Chondrocyte (in vitro differentiated cells): ENCODE results near the gene STARD4. TPM values are rescaled to one million over a fixed set of nuclear protein-coding genes. Genes with fewer than 3 reads are reported as not detected.

ENCODE experiments used
- DNase-seq: peaks from one replicate; pipeline ENCODE4 v3.0.0; 2021; ENCODE audit warnings: mixed read lengths, low spot score
- H3K27ac Mint-ChIP-seq: one replicate; pipeline ENCODE4 v1.8.0; 2021; ENCODE audit warnings: mild to moderate bottlenecking, moderate library complexity, mixed read lengths; ENCODE audit not compliant: unreplicated experiment
- H3K27me3 Mint-ChIP-seq: 2 replicates; pipeline ENCODE4 v1.8.0; 2021; ENCODE audit warnings: low read depth, mixed read lengths
- H3K36me3 Mint-ChIP-seq: 2 replicates; pipeline ENCODE4 v1.8.0; 2021; ENCODE audit warnings: low read depth, mixed read lengths
- H3K4me1 Mint-ChIP-seq: 2 replicates; pipeline ENCODE4 v1.8.0; 2021; ENCODE audit warnings: low read depth, mild to moderate bottlenecking, mixed read lengths
- H3K4me3 Mint-ChIP-seq: one replicate; pipeline ENCODE4 v1.8.0; 2021; ENCODE audit warnings: mild to moderate bottlenecking, moderate library complexity, mixed read lengths; ENCODE audit not compliant: unreplicated experiment
- H3K9me3 Mint-ChIP-seq: 2 replicates; pipeline ENCODE4 v1.8.0; 2021; ENCODE audit warnings: low read depth, mixed read lengths
- CTCF ChIP-seq: fragments of 200-600 bp; sonication (generic); IDR thresholded peaks from 2 replicates; pipeline ENCODE4 v1.5.0; 2021; ENCODE audit warnings: antibody characterized with exemption, mild to moderate bottlenecking, moderate library complexity
- total RNA-seq: library from RNA; stranded (reverse); gene quantifications from 3 replicates; pipeline ENCODE4 v1.2.1, GENCODE V29; 2021

The STARD4 gene
- total RNA-seq, 1 donor from 2014 or later = 69.6 TPM

GRCh38 chr5:111478266-111478665 lies 34.1 kb downstream of the STARD4 start:
- Mint-ChIP-seq H3K9me3 (no peaks in the 10 kb centered on the region), H3K4me3 (no peak overlapping the region), H3K4me1 (no peaks in the 10 kb centered on the region), H3K36me3 (no peaks in the 10 kb centered on the region), H3K27ac (no peak overlapping the region), H3K27me3 (no peaks in the 10 kb centered on the region)
- no peak for DNase-seq
- TF ChIP-seq CTCF = peak; percentile 68

GRCh38 chr5:111472579-111472978 lies 39.8 kb downstream of the STARD4 start:
- peaks cover 7% of the 10 kb centered on the region for H3K9me3 Mint-ChIP-seq
- H3K27ac Mint-ChIP-seq = no peak overlapping the region
- H3K4me3 Mint-ChIP-seq = no peak overlapping the region
- no peak for DNase-seq
- no peaks in the 10 kb centered on the region for H3K4me1 Mint-ChIP-seq
- H3K36me3 Mint-ChIP-seq = peaks cover 1% of the 10 kb centered on the region
- no peak for TF ChIP-seq CTCF
- no peaks in the 10 kb centered on the region for H3K27me3 Mint-ChIP-seq

GRCh38 chr5:111472096-111472495 lies 40.2 kb downstream of the STARD4 start:
- no peak overlapping the region for H3K4me3 Mint-ChIP-seq
- no peaks in the 10 kb centered on the region for H3K4me1 Mint-ChIP-seq
- peaks cover 7% of the 10 kb centered on the region for H3K9me3 Mint-ChIP-seq
- no peak overlapping the region for H3K27ac Mint-ChIP-seq
- peaks cover 1% of the 10 kb centered on the region for H3K36me3 Mint-ChIP-seq
- no peaks in the 10 kb centered on the region for H3K27me3 Mint-ChIP-seq
- TF ChIP-seq CTCF = no peak
- DNase-seq = no peak

GRCh38 chr5:111469903-111470302 lies 42.4 kb downstream of the STARD4 start:
- Mint-ChIP-seq H3K27me3 (peaks cover 7% of the 10 kb centered on the region), H3K4me3 (no peak overlapping the region), H3K4me1 (no peaks in the 10 kb centered on the region), H3K27ac (no peak overlapping the region), H3K36me3 (peaks cover 1% of the 10 kb centered on the region), H3K9me3 (peaks cover 17% of the 10 kb centered on the region)
- DNase-seq = no peak
- TF ChIP-seq CTCF = peak; percentile 9

GRCh38 chr5:111469293-111469896 lies 42.9 kb downstream of the STARD4 start:
- no peak for DNase-seq
- H3K36me3 Mint-ChIP-seq = peaks cover 1% of the 10 kb centered on the region
- H3K9me3 Mint-ChIP-seq = peaks cover 19% of the 10 kb centered on the region
- no peak overlapping the region for H3K27ac Mint-ChIP-seq
- H3K27me3 Mint-ChIP-seq = peaks cover 7% of the 10 kb centered on the region
- no peaks in the 10 kb centered on the region for H3K4me1 Mint-ChIP-seq
- TF ChIP-seq CTCF = no peak
- no peak overlapping the region for H3K4me3 Mint-ChIP-seq
